ENCODE results near the gene CACNA1C.

Gene CACNA1C

GRCh38 chr12:2149091-2149490, 96.3 kb downstream of the CACNA1C start:
- no peak overlapping the region for H3K9ac ChIP-seq (ENCODE audit: low read length in 5 of 5)
- H3K4me1 ChIP-seq (ENCODE audit: control insufficient read depth in 5 of 5, insufficient read depth in 5 of 5, low read length in 5 of 5), result peaks cover 0 to 8% (median 4%) of the 10 kb centered on the region in 5 donors
- H3K4me3 ChIP-seq (ENCODE audit: low read depth in 1 of 5, low read length in 5 of 5), result no peak overlapping the region
- peaks cover 0 to 3% (median 0%) of the 10 kb centered on the region in 5 donors for H3K27me3 ChIP-seq (ENCODE audit: control insufficient read depth in 5 of 5, insufficient read depth in 4 of 5, low read length in 5 of 5)
- no peak overlapping the region for H3K27ac ChIP-seq (ENCODE audit: low read depth, low read length)
- no peaks in the 10 kb centered on the region for H3K36me3 ChIP-seq (ENCODE audit: control insufficient read depth in 5 of 5, insufficient read depth in 5 of 5, low read length in 5 of 5)
- no peaks in the 10 kb centered on the region for H3K9me3 ChIP-seq (ENCODE audit: control insufficient read depth in 5 of 5, low read length in 5 of 5)

GRCh38 chr12:2150833-2151232, 98.0 kb downstream of the CACNA1C start:
- H3K9me3 ChIP-seq (ENCODE audit: control insufficient read depth in 5 of 5, low read length in 5 of 5), result no peaks in the 10 kb centered on the region
- H3K4me1 ChIP-seq (ENCODE audit: control insufficient read depth in 5 of 5, insufficient read depth in 5 of 5, low read length in 5 of 5), result peaks cover 0 to 12% (median 6%) of the 10 kb centered on the region in 5 donors
- peaks cover 0 to 3% (median 0%) of the 10 kb centered on the region in 5 donors for H3K27me3 ChIP-seq (ENCODE audit: control insufficient read depth in 5 of 5, insufficient read depth in 4 of 5, low read length in 5 of 5)
- H3K27ac ChIP-seq (ENCODE audit: low read depth, low read length), result no peak overlapping the region
- H3K4me3 ChIP-seq (ENCODE audit: low read depth in 1 of 5, low read length in 5 of 5), result no peak overlapping the region
- H3K9ac ChIP-seq (ENCODE audit: low read length in 5 of 5), result no peak overlapping the region
- no peaks in the 10 kb centered on the region for H3K36me3 ChIP-seq (ENCODE audit: control insufficient read depth in 5 of 5, insufficient read depth in 5 of 5, low read length in 5 of 5)

GRCh38 chr12:2151391-2151790, 98.6 kb downstream of the CACNA1C start:
- H3K9ac ChIP-seq (ENCODE audit: low read length in 5 of 5), result no peak overlapping the region
- peaks cover 0 to 12% (median 6%) of the 10 kb centered on the region in 5 donors for H3K4me1 ChIP-seq (ENCODE audit: control insufficient read depth in 5 of 5, insufficient read depth in 5 of 5, low read length in 5 of 5)
- H3K9me3 ChIP-seq (ENCODE audit: control insufficient read depth in 5 of 5, low read length in 5 of 5), result no peaks in the 10 kb centered on the region
- H3K4me3 ChIP-seq (ENCODE audit: low read depth in 1 of 5, low read length in 5 of 5), result no peak overlapping the region
- no peak overlapping the region for H3K27ac ChIP-seq (ENCODE audit: low read depth, low read length)
- H3K27me3 ChIP-seq (ENCODE audit: control insufficient read depth in 5 of 5, insufficient read depth in 4 of 5, low read length in 5 of 5), result peaks cover 0 to 3% (median 0%) of the 10 kb centered on the region in 5 donors
- H3K36me3 ChIP-seq (ENCODE audit: control insufficient read depth in 5 of 5, insufficient read depth in 5 of 5, low read length in 5 of 5), result no peaks in the 10 kb centered on the region

- no peak overlapping the region for H3K4me3 ChIP-seq (ENCODE audit: low read depth in 1 of 5, low read length in 5 of 5)
- peaks cover 0 to 12% (median 6%) of the 10 kb centered on the region in 5 donors for H3K4me1 ChIP-seq (ENCODE audit: control insufficient read depth in 5 of 5, insufficient read depth in 5 of 5, low read length in 5 of 5)
- H3K36me3 ChIP-seq (ENCODE audit: control insufficient read depth in 5 of 5, insufficient read depth in 5 of 5, low read length in 5 of 5), result no peaks in the 10 kb centered on the region
- H3K9ac ChIP-seq (ENCODE audit: low read length in 5 of 5), result no peak overlapping the region
- H3K9me3 ChIP-seq (ENCODE audit: control insufficient read depth in 5 of 5, low read length in 5 of 5), result no peaks in the 10 kb centered on the region
- H3K27me3 ChIP-seq (ENCODE audit: control insufficient read depth in 5 of 5, insufficient read depth in 4 of 5, low read length in 5 of 5), result peaks cover 0 to 3% (median 0%) of the 10 kb centered on the region in 5 donors
- no peak overlapping the region for H3K27ac ChIP-seq (ENCODE audit: low read depth, low read length)
Observed at GRCh38 chr12:2152134-2152533, 99.3 kb downstream of the CACNA1C start.

- H3K27ac ChIP-seq (ENCODE audit: low read depth, low read length), result no peak overlapping the region
- no peaks in the 10 kb centered on the region for H3K9me3 ChIP-seq (ENCODE audit: control insufficient read depth in 5 of 5, low read length in 5 of 5)
- H3K27me3 ChIP-seq (ENCODE audit: control insufficient read depth in 5 of 5, insufficient read depth in 4 of 5, low read length in 5 of 5), result peaks cover 0 to 3% (median 0%) of the 10 kb centered on the region in 5 donors
- no peaks in the 10 kb centered on the region for H3K36me3 ChIP-seq (ENCODE audit: control insufficient read depth in 5 of 5, insufficient read depth in 5 of 5, low read length in 5 of 5)
- no peak overlapping the region for H3K4me3 ChIP-seq (ENCODE audit: low read depth in 1 of 5, low read length in 5 of 5)
- peaks cover 0 to 12% (median 6%) of the 10 kb centered on the region in 5 donors for H3K4me1 ChIP-seq (ENCODE audit: control insufficient read depth in 5 of 5, insufficient read depth in 5 of 5, low read length in 5 of 5)
- H3K9ac ChIP-seq (ENCODE audit: low read length in 5 of 5), result no peak overlapping the region
Observed at GRCh38 chr12:2154050-2154449, 101.3 kb downstream of the CACNA1C start.

- no peak overlapping the region for H3K4me3 ChIP-seq (ENCODE audit: low read depth in 1 of 5, low read length in 5 of 5)
- peaks cover 0 to 12% (median 6%) of the 10 kb centered on the region in 5 donors for H3K4me1 ChIP-seq (ENCODE audit: control insufficient read depth in 5 of 5, insufficient read depth in 5 of 5, low read length in 5 of 5)
- H3K9me3 ChIP-seq (ENCODE audit: control insufficient read depth in 5 of 5, low read length in 5 of 5), result no peaks in the 10 kb centered on the region
- no peak overlapping the region for H3K9ac ChIP-seq (ENCODE audit: low read length in 5 of 5)
- H3K36me3 ChIP-seq (ENCODE audit: control insufficient read depth in 5 of 5, insufficient read depth in 5 of 5, low read length in 5 of 5), result no peaks in the 10 kb centered on the region
- no peak overlapping the region for H3K27ac ChIP-seq (ENCODE audit: low read depth, low read length)
- peaks cover 0 to 3% (median 0%) of the 10 kb centered on the region in 5 donors for H3K27me3 ChIP-seq (ENCODE audit: control insufficient read depth in 5 of 5, insufficient read depth in 4 of 5, low read length in 5 of 5)
Observed at GRCh38 chr12:2154521-2154920, 101.7 kb downstream of the CACNA1C start.

- Histone ChIP-seq H3K27me3 (ENCODE audit: control insufficient read depth in 5 of 5, insufficient read depth in 4 of 5, low read length in 5 of 5) (peaks cover 0 to 3% (median 0%) of the 10 kb centered on the region in 5 donors), H3K4me3 (ENCODE audit: low read depth in 1 of 5, low read length in 5 of 5) (no peak overlapping the region), H3K9me3 (ENCODE audit: control insufficient read depth in 5 of 5, low read length in 5 of 5) (no peaks in the 10 kb centered on the region), H3K4me1 (ENCODE audit: control insufficient read depth in 5 of 5, insufficient read depth in 5 of 5, low read length in 5 of 5) (peaks cover 0 to 15% (median 9%) of the 10 kb centered on the region in 5 donors), H3K9ac (ENCODE audit: low read length in 5 of 5) (no peak overlapping the region), H3K36me3 (ENCODE audit: control insufficient read depth in 5 of 5, insufficient read depth in 5 of 5, low read length in 5 of 5) (no peaks in the 10 kb centered on the region), H3K27ac (ENCODE audit: low read depth, low read length) (no peak overlapping the region)
Observed at GRCh38 chr12:2156333-2156732, 103.5 kb downstream of the CACNA1C start.

GRCh38 chr12:2160043-2160442, 107.3 kb downstream of the CACNA1C start:
- no peak overlapping the region for H3K4me3 ChIP-seq (ENCODE audit: low read depth in 1 of 5, low read length in 5 of 5)
- H3K27me3 ChIP-seq (ENCODE audit: control insufficient read depth in 5 of 5, insufficient read depth in 4 of 5, low read length in 5 of 5), result peaks cover 0 to 2% (median 0%) of the 10 kb centered on the region in 5 donors
- peaks cover 4 to 30% (median 25%) of the 10 kb centered on the region in 5 donors for H3K4me1 ChIP-seq (ENCODE audit: control insufficient read depth in 5 of 5, insufficient read depth in 5 of 5, low read length in 5 of 5)
- H3K36me3 ChIP-seq (ENCODE audit: control insufficient read depth in 5 of 5, insufficient read depth in 5 of 5, low read length in 5 of 5), result no peaks in the 10 kb centered on the region
- H3K9me3 ChIP-seq (ENCODE audit: control insufficient read depth in 5 of 5, low read length in 5 of 5), result no peaks in the 10 kb centered on the region
- H3K9ac ChIP-seq (ENCODE audit: low read length in 5 of 5), result no peak overlapping the region
- no peak overlapping the region for H3K27ac ChIP-seq (ENCODE audit: low read depth, low read length)

- H3K9ac ChIP-seq (ENCODE audit: low read length in 5 of 5), result no peak overlapping the region
- peaks cover 0 to 2% (median under 1%) of the 10 kb centered on the region in 5 donors for H3K9me3 ChIP-seq (ENCODE audit: control insufficient read depth in 5 of 5, low read length in 5 of 5)
- H3K4me3 ChIP-seq (ENCODE audit: low read depth in 1 of 5, low read length in 5 of 5), result no peak overlapping the region
- peaks cover 4 to 30% (median 25%) of the 10 kb centered on the region in 5 donors for H3K4me1 ChIP-seq (ENCODE audit: control insufficient read depth in 5 of 5, insufficient read depth in 5 of 5, low read length in 5 of 5)
- no peak overlapping the region for H3K27ac ChIP-seq (ENCODE audit: low read depth, low read length)
- no peaks in the 10 kb centered on the region for H3K36me3 ChIP-seq (ENCODE audit: control insufficient read depth in 5 of 5, insufficient read depth in 5 of 5, low read length in 5 of 5)
- H3K27me3 ChIP-seq (ENCODE audit: control insufficient read depth in 5 of 5, insufficient read depth in 4 of 5, low read length in 5 of 5), result peaks cover 0 to 2% (median 0%) of the 10 kb centered on the region in 5 donors
Observed at GRCh38 chr12:2161473-2161872, 108.7 kb downstream of the CACNA1C start.

GRCh38 chr12:2163177-2163941, 110.6 kb downstream of the CACNA1C start:
- no peak overlapping the region for H3K4me3 ChIP-seq (ENCODE audit: low read depth in 1 of 5, low read length in 5 of 5)
- H3K36me3 ChIP-seq (ENCODE audit: control insufficient read depth in 5 of 5, insufficient read depth in 5 of 5, low read length in 5 of 5), result no peaks in the 10 kb centered on the region
- H3K4me1 ChIP-seq (ENCODE audit: control insufficient read depth in 5 of 5, insufficient read depth in 5 of 5, low read length in 5 of 5), result peaks cover 4 to 30% (median 25%) of the 10 kb centered on the region in 5 donors
- H3K9ac ChIP-seq (ENCODE audit: low read length in 5 of 5), result no peak overlapping the region
- H3K27me3 ChIP-seq (ENCODE audit: control insufficient read depth in 5 of 5, insufficient read depth in 4 of 5, low read length in 5 of 5), result peaks cover 0 to 2% (median 0%) of the 10 kb centered on the region in 5 donors
- peak overlapping the region; percentile 29 for H3K27ac ChIP-seq (ENCODE audit: low read depth, low read length)
- H3K9me3 ChIP-seq (ENCODE audit: control insufficient read depth in 5 of 5, low read length in 5 of 5), result peaks cover 7 to 20% (median 11%) of the 10 kb centered on the region in 5 donors
